ENCODE data around the gene GLOD4. TPM values are rescaled to one million over a fixed set of nuclear protein-coding genes. Genes with fewer than 3 reads are reported as not detected.
"Not testable (repeated sequence)": the region's sequence is repeated elsewhere in the genome, so short reads cannot be mapped to it uniquely, and the experiment has no call there.

Gene GLOD4
- total and polyA plus RNA-seq, 8 donors, result 46.5 to 105 (median 93.2) TPM

DNA sequence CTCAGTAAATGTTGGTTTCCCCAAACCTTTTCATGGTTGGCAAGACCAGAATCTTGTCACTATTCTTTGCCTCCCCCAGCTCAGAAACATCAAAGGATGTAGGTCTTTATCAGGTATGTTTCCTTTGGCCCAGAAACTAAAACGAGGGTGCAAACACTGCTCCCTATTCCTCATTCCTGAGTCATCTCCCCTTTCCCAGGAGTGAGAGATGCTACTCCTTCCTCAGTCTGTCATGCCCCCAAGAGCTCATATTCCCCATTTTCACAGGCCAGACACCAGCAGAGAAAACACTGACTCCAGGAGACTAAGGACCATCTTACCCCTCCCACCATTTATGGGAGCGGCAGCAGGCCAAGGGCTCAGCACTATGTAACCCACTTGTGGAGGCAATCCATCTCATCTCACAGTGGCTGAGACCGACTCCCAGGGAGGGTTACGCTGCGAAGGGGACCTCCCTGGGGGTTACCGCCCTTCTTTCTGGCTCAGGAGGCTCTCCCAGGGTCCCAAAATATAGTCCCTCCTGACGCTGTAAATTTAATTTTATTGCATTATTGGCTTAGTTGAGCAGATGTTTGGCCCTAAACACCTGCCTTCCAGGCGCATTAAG is 31.5 kb downstream of the GLOD4 start:
- peaks cover 9 to 25% of the 10 kb centered on the region in 2 donors for H3K4me1 ChIP-seq
- intact Hi-C loops (cut with DNase I), result no loop called here
- no peak overlapping the region for H3K27ac ChIP-seq
- H3K9me3 ChIP-seq, result no peaks in the 10 kb centered on the region
- DNase-seq (no peak), ATAC-seq (no peak)
- TF ChIP-seq, protein P1, sequence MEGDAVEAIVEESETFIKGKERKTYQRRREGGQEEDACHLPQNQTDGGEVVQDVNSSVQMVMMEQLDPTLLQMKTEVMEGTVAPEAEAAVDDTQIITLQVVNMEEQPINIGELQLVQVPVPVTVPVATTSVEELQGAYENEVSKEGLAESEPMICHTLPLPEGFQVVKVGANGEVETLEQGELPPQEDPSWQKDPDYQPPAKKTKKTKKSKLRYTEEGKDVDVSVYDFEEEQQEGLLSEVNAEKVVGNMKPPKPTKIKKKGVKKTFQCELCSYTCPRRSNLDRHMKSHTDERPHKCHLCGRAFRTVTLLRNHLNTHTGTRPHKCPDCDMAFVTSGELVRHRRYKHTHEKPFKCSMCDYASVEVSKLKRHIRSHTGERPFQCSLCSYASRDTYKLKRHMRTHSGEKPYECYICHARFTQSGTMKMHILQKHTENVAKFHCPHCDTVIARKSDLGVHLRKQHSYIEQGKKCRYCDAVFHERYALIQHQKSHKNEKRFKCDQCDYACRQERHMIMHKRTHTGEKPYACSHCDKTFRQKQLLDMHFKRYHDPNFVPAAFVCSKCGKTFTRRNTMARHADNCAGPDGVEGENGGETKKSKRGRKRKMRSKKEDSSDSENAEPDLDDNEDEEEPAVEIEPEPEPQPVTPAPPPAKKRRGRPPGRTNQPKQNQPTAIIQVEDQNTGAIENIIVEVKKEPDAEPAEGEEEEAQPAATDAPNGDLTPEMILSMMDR (IDR thresholded peaks at IDR 0.05), result no peak
- peaks cover 0 to 29% of the 10 kb centered on the region in 2 donors for H3K36me3 ChIP-seq
- peak overlapping the region in 1 of 2 donors; percentile 96 for H3K4me3 ChIP-seq
- H3K27me3 ChIP-seq, result no peaks in the 10 kb centered on the region

DNA sequence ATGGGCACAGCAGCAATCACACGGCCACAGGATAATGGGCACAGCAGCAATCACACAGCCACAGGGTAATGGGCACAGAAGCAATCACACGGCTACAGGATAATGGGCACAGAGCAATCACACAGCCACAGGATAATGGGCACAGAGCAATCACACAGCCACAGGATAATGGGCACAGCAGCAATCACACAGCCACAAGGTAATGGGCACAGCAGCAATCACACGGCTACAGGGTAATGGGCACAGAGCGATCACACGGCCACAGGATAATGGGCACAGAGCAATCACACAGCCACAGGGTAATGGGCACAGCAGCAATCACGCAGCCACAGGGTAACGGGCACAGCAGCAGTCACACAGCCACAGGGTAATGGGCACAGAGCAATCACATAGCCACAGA is 32.7 kb downstream of the GLOD4 start:
- H3K4me3 ChIP-seq; DNase-seq; H3K27ac ChIP-seq; ATAC-seq; intact Hi-C loops (cut with DNase I); H3K9me3 ChIP-seq; H3K27me3 ChIP-seq: not testable (repeated sequence)
- peaks cover 9 to 25% of the 10 kb centered on the region in 2 donors for H3K4me1 ChIP-seq
- H3K36me3 ChIP-seq, result peaks cover 0 to 40% of the 10 kb centered on the region in 2 donors

DNA sequence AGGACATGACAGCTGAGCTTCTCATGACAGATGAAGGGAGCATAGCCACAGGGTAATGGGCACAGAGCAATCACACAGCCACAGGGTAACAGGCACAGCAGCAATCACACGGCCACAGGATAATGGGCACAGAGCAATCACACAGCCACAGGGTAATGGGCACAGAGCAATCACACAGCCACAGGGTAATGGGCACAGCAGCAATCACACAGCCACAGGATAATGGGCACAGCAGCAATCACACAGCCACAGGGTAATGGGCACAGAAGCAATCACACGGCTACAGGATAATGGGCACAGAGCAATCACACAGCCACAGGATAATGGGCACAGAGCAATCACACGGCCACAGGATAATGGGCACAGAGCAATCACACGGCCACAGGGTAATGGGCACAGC is 33.5 kb downstream of the GLOD4 start:
- H3K9me3 ChIP-seq; ATAC-seq; intact Hi-C loops (cut with DNase I); H3K27me3 ChIP-seq; DNase-seq; H3K4me3 ChIP-seq; H3K27ac ChIP-seq: not testable (repeated sequence)
- Histone ChIP-seq H3K36me3 (peaks cover 0 to 48% of the 10 kb centered on the region in 2 donors), H3K4me1 (peaks cover 9 to 25% of the 10 kb centered on the region in 2 donors)

GRCh38 chr17:746783-747629 is 35.1 kb downstream of the GLOD4 start:
- Histone ChIP-seq H3K9me3 (no peaks in the 10 kb centered on the region), H3K27me3 (no peaks in the 10 kb centered on the region), H3K4me1 (peaks cover 9 to 21% of the 10 kb centered on the region in 2 donors), H3K36me3 (peaks cover 0 to 63% of the 10 kb centered on the region in 2 donors), H3K27ac (no peak overlapping the region), H3K4me3 (no peak overlapping the region)
- intact Hi-C loops (cut with DNase I), result no loop called here
- TF ChIP-seq, protein P1 (IDR thresholded peaks at IDR 0.05), result no peak
- DNase-seq, result no peak
- no peak for ATAC-seq

DNA sequence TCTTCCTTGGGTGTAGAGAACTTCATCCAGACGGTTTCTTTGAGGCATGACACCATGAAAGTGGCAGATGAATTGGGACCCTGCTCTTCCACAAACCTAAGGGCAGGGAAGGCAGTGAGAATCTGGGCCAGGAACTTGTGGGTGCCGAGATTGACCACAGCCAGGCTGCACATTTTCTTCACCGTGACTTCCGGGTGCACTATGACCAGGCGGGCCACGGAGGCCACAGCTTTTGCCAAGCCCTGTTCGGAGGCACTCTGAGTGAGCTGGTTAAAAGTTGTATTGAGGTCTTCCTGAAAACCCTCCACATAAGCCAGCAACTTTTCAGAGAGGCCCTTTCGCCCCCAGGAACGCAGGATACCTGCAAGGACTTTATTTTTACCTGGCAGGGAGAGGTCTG is 35.9 kb downstream of the GLOD4 start:
- Histone ChIP-seq H3K27ac (no peak overlapping the region), H3K4me1 (peaks cover 4 to 16% of the 10 kb centered on the region in 2 donors), H3K9me3 (no peaks in the 10 kb centered on the region), H3K27me3 (no peaks in the 10 kb centered on the region), H3K36me3 (peaks cover 0 to 71% of the 10 kb centered on the region in 2 donors), H3K4me3 (no peak overlapping the region)
- TF ChIP-seq, protein P1 (IDR thresholded peaks at IDR 0.05), result no peak
- DNase-seq (no peak), ATAC-seq (no peak)
- intact Hi-C loops (cut with DNase I), result no loop called here

- Histone ChIP-seq H3K4me3 (no peak overlapping the region), H3K27ac (no peak overlapping the region), H3K36me3 (peaks cover 0 to 79% of the 10 kb centered on the region in 2 donors), H3K27me3 (no peaks in the 10 kb centered on the region), H3K4me1 (peaks cover 0 to 12% of the 10 kb centered on the region in 2 donors), H3K9me3 (no peaks in the 10 kb centered on the region)
- ATAC-seq, result no peak
- no peak for DNase-seq
- intact Hi-C loops (cut with DNase I), result no loop called here
- TF ChIP-seq, protein P1 (IDR thresholded peaks at IDR 0.05), result no peak
Observed at GRCh38 chr17:745406-745805, 36.7 kb downstream of the GLOD4 start.

Data from left lung (tissue), 10 donors.